ENCODE measurements around the gene PYGB. TPM values are rescaled to one million over a fixed set of nuclear protein-coding genes. Genes with fewer than 3 reads are reported as not detected.

The PYGB gene
- total RNA-seq, 1 donor = 194 TPM

DNA sequence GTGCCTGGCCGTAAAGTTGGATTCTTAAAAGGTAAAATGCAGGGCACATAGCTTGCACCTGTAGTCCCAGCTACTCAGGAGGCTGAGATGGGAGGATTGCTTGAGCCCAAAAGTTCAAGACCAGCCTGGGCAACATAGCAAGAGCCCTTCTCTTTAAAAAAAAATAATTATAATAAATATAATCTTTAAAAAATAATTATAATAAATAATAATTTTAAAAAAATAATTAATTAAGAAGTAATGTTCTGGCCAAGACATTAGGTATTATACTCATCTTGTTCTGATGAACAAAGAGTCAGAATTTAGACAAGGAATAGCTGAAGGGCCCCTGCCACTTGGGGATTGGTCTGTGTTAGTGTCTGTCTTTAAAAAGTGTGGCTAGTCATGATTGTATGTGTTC lies 38.5 kb upstream of the PYGB start:
- Histone ChIP-seq H3K4me3 (ENCODE audit: insufficient read depth, low read length) (no peak overlapping the region), H3K36me3 (ENCODE audit: insufficient read depth, low read length) (peaks cover 42% of the 10 kb centered on the region), H3K27ac (ENCODE audit: low read depth, low read length) (no peak overlapping the region), H3K9me3 (ENCODE audit: low read depth, low read length) (no peaks in the 10 kb centered on the region), H3K4me1 (ENCODE audit: insufficient read depth, low read length) (no peaks in the 10 kb centered on the region), H2AFZ (ENCODE audit: low read length) (no peak overlapping the region), H3K79me2 (ENCODE audit: insufficient read depth, low read length) (peaks cover 39% of the 10 kb centered on the region), H3K4me2 (ENCODE audit: insufficient read depth, low read length) (no peak overlapping the region), H4K20me1 (ENCODE audit: insufficient read depth, low read length) (peaks cover 19% of the 10 kb centered on the region), H3K27me3 (ENCODE audit: insufficient read depth, low read length) (no peaks in the 10 kb centered on the region)
- TF ChIP-seq, protein P1, sequence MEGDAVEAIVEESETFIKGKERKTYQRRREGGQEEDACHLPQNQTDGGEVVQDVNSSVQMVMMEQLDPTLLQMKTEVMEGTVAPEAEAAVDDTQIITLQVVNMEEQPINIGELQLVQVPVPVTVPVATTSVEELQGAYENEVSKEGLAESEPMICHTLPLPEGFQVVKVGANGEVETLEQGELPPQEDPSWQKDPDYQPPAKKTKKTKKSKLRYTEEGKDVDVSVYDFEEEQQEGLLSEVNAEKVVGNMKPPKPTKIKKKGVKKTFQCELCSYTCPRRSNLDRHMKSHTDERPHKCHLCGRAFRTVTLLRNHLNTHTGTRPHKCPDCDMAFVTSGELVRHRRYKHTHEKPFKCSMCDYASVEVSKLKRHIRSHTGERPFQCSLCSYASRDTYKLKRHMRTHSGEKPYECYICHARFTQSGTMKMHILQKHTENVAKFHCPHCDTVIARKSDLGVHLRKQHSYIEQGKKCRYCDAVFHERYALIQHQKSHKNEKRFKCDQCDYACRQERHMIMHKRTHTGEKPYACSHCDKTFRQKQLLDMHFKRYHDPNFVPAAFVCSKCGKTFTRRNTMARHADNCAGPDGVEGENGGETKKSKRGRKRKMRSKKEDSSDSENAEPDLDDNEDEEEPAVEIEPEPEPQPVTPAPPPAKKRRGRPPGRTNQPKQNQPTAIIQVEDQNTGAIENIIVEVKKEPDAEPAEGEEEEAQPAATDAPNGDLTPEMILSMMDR (IDR thresholded peaks at IDR 0.05; ENCODE audit: extremely low read depth, low read depth, low read length) = no peak
- DNase-seq (ENCODE audit: insufficient read length, low spot score, missing footprints) = no peak

DNA sequence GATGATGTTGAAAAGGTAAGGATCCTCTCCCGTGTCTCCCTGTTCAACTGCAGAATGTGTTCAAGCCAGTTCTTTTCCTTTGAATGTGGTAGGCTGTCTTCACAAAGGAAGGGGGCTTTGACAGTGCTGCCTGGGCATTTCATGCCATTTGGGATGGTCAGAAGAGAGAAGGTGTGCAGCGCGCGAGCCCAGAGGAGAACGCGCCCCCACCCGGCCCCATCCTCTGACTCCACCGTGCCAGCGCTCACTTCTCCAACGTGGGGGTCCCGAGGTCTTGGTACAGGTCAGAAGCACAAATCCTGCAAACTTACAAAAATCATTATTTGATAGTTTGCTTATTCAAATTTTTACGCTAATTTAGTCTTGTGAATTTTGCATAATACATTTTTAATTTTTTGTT lies 38.0 kb upstream of the PYGB start:
- Histone ChIP-seq H2AFZ (ENCODE audit: low read length) (no peak overlapping the region), H3K4me1 (ENCODE audit: insufficient read depth, low read length) (no peaks in the 10 kb centered on the region), H3K27me3 (ENCODE audit: insufficient read depth, low read length) (no peaks in the 10 kb centered on the region), H4K20me1 (ENCODE audit: insufficient read depth, low read length) (peaks cover 19% of the 10 kb centered on the region), H3K79me2 (ENCODE audit: insufficient read depth, low read length) (peaks cover 34% of the 10 kb centered on the region), H3K4me3 (ENCODE audit: insufficient read depth, low read length) (no peak overlapping the region), H3K4me2 (ENCODE audit: insufficient read depth, low read length) (no peak overlapping the region), H3K27ac (ENCODE audit: low read depth, low read length) (no peak overlapping the region), H3K36me3 (ENCODE audit: insufficient read depth, low read length) (peaks cover 47% of the 10 kb centered on the region), H3K9me3 (ENCODE audit: low read depth, low read length) (no peaks in the 10 kb centered on the region)
- no peak for DNase-seq (ENCODE audit: insufficient read length, low spot score, missing footprints)
- TF ChIP-seq, protein P1 (IDR thresholded peaks at IDR 0.05; ENCODE audit: extremely low read depth, low read depth, low read length) = no peak

DNA sequence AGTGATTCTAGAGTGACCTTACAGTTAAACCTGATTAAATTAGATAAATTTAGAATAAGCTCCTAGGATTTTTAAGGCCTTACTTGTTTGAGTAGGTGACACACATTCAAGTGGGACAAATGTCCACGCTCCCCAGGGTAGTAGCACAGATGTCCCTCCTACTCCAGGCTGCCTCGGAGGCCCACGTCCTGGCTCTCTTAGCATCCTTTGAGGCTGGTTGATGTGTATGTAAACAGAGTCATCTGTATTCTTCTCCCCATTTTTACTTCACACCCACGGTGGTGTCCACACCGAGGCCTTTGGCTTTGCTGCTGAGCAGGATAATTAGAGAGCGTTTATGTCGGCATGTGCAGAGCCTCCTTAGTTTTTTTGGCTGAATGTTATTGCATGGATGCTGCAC lies 36.6 kb upstream of the PYGB start:
- peaks cover 61% of the 10 kb centered on the region for H3K36me3 ChIP-seq (ENCODE audit: insufficient read depth, low read length)
- DNase-seq (ENCODE audit: insufficient read length, low spot score, missing footprints) = no peak
- no peak overlapping the region for H3K4me3 ChIP-seq (ENCODE audit: insufficient read depth, low read length)
- no peaks in the 10 kb centered on the region for H3K9me3 ChIP-seq (ENCODE audit: low read depth, low read length)
- H3K4me2 ChIP-seq (ENCODE audit: insufficient read depth, low read length) = no peak overlapping the region
- no peaks in the 10 kb centered on the region for H3K27me3 ChIP-seq (ENCODE audit: insufficient read depth, low read length)
- no peaks in the 10 kb centered on the region for H3K4me1 ChIP-seq (ENCODE audit: insufficient read depth, low read length)
- peaks cover 21% of the 10 kb centered on the region for H3K79me2 ChIP-seq (ENCODE audit: insufficient read depth, low read length)
- no peak overlapping the region for H2AFZ ChIP-seq (ENCODE audit: low read length)
- peaks cover 9% of the 10 kb centered on the region for H4K20me1 ChIP-seq (ENCODE audit: insufficient read depth, low read length)
- TF ChIP-seq, protein P1 (IDR thresholded peaks at IDR 0.05; ENCODE audit: extremely low read depth, low read depth, low read length) = no peak
- no peak overlapping the region for H3K27ac ChIP-seq (ENCODE audit: low read depth, low read length)

DNA sequence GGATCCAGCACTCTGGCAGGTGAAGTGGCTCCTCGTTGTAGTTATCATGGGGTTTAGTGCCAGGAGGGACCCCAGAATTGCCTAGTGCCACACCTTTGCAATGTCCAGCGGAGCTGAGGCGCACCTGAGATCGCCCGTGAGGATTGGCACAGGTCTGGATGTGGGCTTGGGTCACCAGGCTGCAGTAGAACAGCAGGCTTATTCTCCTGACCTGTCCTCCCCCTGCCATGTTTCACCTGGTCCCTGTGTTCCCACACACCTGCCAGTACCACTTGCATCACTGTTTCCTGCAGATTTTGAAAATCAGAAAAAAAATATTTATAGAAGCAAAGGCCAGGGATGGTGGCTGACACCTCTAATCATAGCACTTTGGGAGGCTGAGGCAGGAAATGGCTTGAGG lies 35.6 kb upstream of the PYGB start:
- H3K27me3 ChIP-seq (ENCODE audit: insufficient read depth, low read length) = no peaks in the 10 kb centered on the region
- H3K79me2 ChIP-seq (ENCODE audit: insufficient read depth, low read length) = peaks cover 11% of the 10 kb centered on the region

More for the DNA sequence above, 35.6 kb upstream of the PYGB start:
- no peak for DNase-seq (ENCODE audit: insufficient read length, low spot score, missing footprints)
- Histone ChIP-seq H3K27ac (ENCODE audit: low read depth, low read length) (no peak overlapping the region), H3K4me2 (ENCODE audit: insufficient read depth, low read length) (no peak overlapping the region), H3K36me3 (ENCODE audit: insufficient read depth, low read length) (peaks cover 61% of the 10 kb centered on the region), H3K4me3 (ENCODE audit: insufficient read depth, low read length) (no peak overlapping the region), H3K4me1 (ENCODE audit: insufficient read depth, low read length) (no peaks in the 10 kb centered on the region), H3K9me3 (ENCODE audit: low read depth, low read length) (no peaks in the 10 kb centered on the region), H4K20me1 (ENCODE audit: insufficient read depth, low read length) (peaks cover 6% of the 10 kb centered on the region), H2AFZ (ENCODE audit: low read length) (no peak overlapping the region)
- TF ChIP-seq, protein P1 (IDR thresholded peaks at IDR 0.05; ENCODE audit: extremely low read depth, low read depth, low read length) = no peak
